RKO (cell line): ENCODE data around the gene NLGN4Y.

Source experiments
- DNase-seq: peaks from one replicate; pipeline ENCODE4 v3.0.0-alpha.2; 2016; ENCODE audit warnings: low spot score

The NLGN4Y gene

GRCh38 chrY:14524272-14525231, at the start of gene NLGN4Y:
Gene NLGN4Y, plus strand, starts transcription at chrY:14524529. Its CDS starts 97,591 bp downstream, at chrY:14622120.
- DNase-seq, result no peak

- no peak for DNase-seq
These were observed 38.4 kb upstream of the NLGN4Y start for GRCh38 chrY:14485935-14486334.

GRCh38 chrY:14490226-14490625, 34.1 kb upstream of the NLGN4Y start:
- no peak for DNase-seq

GRCh38 chrY:14498071-14498470, 26.3 kb upstream of the NLGN4Y start:
- no peak for DNase-seq

GRCh38 chrY:14504592-14504991, 19.7 kb upstream of the NLGN4Y start:
- DNase-seq, result no peak

GRCh38 chrY:14522379-14522950, 1.9 kb upstream of the NLGN4Y start:
- DNase-seq, result no peak

- no peak for DNase-seq
These were observed 648 bp upstream of the NLGN4Y start for GRCh38 chrY:14523491-14524271.

- DNase-seq, result no peak
These were observed 986 bp downstream of the NLGN4Y start for GRCh38 chrY:14525315-14525714.

DNA sequence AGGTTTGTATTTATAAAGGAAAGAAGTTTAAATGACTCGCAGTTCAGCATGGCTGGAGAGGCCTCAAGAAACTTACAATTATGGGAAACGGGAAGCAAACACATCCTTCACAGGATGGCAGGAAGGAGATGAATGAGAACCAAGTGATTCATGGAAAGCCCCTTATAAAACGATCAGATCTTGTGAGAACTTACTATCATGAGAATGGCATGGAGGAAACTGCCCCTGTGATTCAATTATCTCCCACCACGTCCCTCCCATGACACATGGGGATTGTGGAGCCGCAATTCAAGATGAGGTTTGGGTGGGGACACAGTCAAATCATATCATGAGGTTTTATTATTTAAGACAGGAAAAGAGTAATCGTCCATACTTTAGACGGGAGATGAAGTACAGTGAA, 4.0 kb downstream of the NLGN4Y start:
- no peak for DNase-seq

GRCh38 chrY:14536703-14537102, 12.4 kb downstream of the NLGN4Y start:
- DNase-seq, result no peak

DNA sequence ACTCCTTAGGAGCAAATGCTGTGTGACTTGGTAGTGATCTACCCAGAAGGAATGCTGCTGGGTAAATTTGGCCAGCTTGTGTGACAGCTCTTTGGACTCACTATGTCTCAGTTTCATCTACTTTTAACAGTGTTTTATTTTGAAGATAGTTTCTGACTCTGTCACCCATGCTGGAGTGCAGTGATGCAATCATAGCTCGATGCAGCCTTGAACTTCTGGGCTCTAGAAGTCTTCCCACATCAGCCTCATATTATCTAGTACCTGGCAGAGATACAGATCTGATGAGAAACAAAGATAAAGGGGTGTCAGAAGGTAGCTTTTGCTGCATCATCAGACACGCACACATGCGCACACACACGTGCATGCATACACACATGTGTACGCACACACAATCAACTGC, 19.2 kb downstream of the NLGN4Y start:
- DNase-seq, result no peak

GRCh38 chrY:14581294-14581693, 57.0 kb downstream of the NLGN4Y start:
- no peak for DNase-seq

DNA sequence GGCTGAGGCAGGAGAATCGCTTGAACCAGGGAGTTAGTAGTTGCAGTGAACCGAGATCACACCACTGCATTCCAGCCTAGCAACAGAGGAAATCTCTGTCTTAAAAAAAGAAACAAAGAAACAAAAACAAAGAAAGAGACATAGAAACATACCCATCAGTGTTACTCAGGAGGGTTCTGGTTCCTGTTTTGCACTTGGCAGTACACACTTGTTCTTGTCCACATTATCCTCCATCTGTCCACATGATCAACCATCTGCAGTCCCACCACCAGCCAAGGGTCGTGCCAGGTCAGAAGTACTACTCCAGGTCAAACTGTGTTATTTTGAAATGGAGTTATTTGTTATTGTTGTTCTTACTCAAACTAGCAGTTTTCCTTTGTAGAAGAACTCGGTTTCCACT, 62.4 kb downstream of the NLGN4Y start:
- no peak for DNase-seq

GRCh38 chrY:14601372-14601771, 77.0 kb downstream of the NLGN4Y start:
- no peak for DNase-seq

DNA sequence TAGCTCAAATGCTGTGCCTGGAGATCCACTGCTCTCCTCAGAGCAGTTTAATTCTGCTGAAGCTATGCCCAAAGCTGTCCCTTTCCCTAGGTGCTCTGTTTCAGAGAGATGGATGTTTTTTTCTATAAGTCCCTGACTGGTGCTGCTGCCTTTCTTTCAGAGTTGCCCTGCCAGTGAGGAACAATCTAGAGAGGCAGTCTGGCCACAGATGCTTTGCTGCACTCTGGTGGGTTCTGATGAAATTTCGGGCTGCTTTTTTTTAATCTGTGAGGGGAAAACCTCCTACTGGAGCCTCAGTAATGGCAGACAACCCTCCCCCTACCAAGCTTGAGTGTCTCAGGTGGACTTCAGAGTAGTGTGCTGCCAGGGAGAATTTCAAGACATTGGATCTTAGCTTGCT, 93.3 kb downstream of the NLGN4Y start:
- no peak for DNase-seq

GRCh38 chrY:14618513-14618912, 94.2 kb downstream of the NLGN4Y start:
- DNase-seq, result no peak

DNA sequence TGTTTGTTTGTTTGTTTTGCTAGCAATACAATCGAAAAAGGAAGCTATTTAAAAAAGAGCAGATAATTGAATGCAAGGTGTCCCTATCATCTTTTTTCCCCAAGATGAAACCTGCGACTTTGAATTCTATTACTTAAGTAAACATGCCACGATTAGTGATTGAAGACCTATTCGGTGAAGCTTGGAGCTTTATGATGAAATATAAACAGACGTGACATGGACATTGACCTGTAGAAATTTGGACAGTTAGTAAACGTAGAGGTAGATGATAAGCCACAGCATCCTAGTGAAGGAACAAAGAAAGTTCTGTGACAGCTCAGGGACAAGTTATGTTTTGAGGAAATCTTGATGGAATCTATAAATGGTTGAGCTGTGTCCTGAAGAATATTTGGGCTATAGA, 103.9 kb downstream of the NLGN4Y start:
- DNase-seq, result no peak

- DNase-seq, result no peak
These were observed 107.3 kb downstream of the NLGN4Y start for GRCh38 chrY:14631676-14632075.

- DNase-seq, result no peak
These were observed 109.4 kb downstream of the NLGN4Y start for GRCh38 chrY:14633718-14634117.

DNA sequence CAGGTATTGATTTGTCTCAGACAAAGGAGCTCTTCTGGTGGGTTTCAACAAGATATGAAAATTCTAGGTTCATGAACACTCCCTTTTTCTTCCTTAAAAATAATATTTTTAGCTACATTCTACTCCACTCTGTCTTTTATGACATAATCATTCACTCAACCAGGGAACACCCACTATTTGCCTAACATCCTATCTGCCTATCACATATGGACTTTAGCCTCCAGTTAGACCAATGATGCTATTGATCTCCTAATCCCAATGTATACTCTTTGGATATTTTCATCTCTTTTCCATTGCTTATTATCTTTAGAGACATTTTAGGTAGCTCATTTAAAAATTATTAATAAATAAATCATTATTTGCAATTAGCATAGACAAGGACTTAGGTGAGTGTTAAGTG, 110.6 kb downstream of the NLGN4Y start:
- no peak for DNase-seq

DNA sequence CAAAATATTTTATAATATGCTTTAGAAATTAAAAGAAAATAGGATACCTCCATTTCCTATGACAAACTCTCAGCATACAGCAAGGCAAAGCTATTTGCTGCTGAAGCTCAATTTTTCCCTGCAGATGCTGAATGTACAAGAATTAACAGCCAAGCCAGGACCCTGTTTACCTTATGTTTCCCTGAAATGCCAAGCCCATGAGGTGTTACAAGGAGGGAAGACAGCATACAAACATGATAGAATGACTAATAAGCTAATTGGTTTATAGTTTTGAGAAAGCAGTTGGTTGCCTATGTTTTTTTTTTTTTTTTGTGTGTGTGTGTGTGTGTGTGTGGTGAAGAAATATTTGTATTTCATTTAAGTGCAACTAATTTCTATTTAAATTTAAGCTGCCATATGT, 113.2 kb downstream of the NLGN4Y start:
- DNase-seq, result no peak

DNA sequence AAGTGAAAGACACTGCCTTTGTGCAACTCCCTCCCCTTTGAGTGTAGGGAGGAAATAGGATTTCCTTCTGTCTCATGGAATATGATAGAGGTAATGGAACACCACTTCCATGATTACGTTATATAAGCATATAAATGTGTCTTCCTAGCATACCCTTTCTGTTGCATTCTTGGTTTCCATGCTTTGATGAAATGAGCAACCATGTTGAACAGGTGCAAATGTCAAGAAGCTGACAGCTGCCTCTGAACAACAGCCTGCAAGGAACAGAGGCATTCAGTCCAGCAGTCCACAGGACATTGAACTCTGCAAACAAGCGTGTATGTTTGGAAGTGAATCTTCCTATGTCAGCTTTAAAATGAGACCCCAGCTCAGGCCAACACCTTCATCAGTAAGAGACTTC, 117.5 kb downstream of the NLGN4Y start:
- no peak for DNase-seq
